Measurements from ENCODE around the gene SLC2A13.
"Not testable (repeated sequence)": the region's sequence is repeated elsewhere in the genome, so short reads cannot be mapped to it uniquely, and the experiment has no call there.

Gene SLC2A13

DNA sequence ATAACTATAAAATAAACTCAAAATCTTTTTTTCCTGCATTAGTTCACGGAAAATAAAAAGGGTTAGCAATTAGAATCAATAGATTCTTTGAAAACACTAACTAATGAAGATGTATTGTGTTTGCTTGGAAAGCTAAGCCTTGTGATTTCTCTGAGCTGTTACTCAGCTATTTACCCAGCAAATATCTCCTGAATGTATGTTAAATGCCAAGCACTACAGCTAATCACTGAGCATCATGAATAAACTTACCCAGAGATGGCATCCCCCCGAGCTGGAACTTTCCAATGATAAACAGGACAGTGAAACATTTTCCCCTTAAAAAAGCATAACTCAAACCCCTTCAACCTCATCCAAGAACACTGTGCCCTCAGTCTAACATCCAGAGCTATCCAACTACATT lies 71.2 kb downstream of the SLC2A13 start:
- no peak for DNase-seq (ENCODE audit: low spot score)

DNA sequence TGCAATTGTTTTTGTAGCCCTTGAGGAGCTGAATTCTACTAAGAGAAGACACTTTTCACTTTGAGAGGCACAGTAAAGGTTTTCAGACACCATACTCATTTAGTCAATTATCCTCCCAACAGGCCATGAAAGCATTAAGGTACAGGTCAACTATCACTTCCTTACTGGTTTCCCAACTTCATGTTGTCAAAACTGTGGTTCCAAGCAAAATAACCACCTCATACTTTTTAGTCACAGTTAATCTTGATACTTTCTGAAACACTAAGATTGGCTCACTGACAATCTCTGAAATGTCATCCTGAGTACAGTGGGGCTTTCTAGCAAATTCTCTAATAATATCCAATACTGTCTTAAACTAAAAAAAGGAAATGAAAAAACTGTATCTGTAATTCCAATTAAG lies 71.7 kb downstream of the SLC2A13 start:
- no peak for DNase-seq (ENCODE audit: low spot score)

DNA sequence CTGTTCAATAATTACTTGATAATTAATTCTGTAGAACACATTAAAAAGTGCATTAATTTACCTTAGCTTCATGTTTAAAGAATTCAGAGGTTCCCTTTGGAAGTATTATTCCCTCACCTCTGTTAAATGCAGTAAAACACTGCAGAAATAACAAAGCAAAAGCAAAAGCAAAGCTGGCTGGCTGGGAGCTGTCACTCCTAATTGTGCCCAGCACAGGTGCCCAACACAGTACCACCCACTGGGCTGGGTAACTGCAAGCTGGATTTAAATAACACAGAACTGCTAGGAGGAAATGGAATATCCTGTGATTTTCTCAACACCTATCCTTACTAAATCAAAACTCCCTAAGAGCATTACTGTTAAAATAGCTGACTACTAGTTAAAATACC lies 72.6 kb downstream of the SLC2A13 start:
- DNase-seq (ENCODE audit: low spot score): no peak

DNA sequence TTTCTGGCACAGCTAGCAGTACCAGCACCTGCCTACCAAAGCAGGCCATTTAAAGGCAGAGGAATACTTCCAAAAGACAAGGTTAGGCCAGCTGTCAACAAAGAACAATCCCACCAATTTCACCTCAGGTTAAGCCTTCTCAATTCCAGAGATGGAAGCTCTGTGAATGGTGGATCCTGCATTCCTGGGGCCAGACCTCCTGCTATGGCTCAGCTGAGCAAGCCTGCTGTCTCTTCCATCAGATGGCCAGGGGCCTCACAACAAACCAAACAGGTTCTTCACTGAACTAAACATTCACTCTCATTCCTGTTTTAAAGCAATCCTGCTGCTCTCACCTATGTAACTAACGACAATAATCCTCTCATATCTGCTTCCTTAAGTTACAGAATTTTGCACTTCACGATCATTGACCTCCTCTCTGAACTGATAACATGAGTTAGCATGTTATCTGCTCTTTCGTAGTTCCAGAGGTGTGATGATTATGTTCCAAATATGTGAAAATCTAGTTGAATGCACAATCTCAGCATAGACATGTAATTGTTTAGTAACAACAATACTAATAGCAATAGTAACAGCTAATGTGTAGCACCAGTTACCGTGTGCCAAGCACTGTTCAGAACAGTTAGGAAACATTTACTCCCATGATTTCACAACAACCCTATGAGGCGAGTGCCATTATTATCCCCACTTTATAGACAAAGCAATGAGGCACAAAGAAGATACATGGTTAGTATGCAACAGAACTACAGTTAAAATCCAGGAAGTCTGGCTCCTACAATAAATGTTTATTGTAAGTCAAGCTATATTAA lies 73.2 kb downstream of the SLC2A13 start:
- DNase-seq (ENCODE audit: low spot score): no peak

DNA sequence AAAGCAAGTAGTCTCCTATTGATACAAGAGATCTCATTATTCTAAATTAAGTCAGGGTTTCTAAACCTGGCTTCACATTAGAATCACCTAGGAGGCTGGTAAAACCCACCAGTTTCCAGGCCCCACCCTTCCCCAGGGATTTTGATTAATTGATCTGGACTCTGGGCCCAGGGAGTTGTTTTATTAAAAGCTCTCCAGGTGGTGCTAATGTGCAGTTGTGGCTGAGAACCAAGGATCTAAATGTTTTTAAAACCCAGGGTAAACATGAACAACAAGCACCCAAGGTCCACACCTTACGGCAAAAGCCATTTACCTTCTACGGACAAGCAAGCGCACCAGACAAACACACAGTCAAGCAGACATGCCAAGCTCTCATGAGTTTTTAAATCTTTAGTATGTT lies 73.9 kb downstream of the SLC2A13 start:
- DNase-seq (ENCODE audit: low spot score): no peak

DNA sequence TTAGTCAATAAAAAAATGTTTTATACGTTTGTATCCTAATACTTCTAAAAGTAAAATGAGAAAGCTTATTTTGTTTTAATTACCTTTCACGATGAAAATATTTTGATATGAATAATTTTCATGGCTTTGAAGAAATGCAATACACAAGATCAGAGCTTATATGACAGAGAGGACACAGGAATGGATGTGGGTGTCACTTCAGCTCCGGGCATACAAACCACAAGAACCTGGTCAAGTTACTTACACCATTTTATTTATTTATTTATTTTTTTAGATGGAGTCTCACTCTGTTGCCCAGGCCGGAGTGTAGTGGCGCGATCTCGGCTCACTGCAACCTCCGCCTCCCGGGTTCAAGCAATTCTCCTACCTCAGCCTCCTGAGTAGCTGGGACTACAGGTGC lies 74.9 kb downstream of the SLC2A13 start:
- not testable (repeated sequence) for DNase-seq (ENCODE audit: low spot score)

DNA sequence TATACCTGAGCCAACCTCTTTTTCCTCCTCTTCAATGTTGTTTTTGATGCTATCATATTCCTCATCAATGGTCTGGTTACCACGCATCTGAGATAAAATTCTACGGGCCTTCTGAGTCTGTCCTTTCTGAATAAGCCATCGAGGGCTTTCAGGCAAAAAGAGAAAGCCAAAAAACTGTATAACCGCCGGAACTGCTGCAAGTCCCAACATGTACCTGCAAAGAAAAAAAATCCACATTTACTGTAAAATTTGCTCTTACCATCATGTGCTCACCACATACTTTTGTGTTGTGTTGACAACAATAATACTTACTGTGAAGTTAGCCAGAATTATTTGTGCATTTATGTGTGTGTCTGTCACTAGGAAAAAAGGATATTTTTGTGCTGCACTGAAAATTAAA lies 77.6 kb downstream of the SLC2A13 start:
- DNase-seq (ENCODE audit: low spot score): no peak

DNA sequence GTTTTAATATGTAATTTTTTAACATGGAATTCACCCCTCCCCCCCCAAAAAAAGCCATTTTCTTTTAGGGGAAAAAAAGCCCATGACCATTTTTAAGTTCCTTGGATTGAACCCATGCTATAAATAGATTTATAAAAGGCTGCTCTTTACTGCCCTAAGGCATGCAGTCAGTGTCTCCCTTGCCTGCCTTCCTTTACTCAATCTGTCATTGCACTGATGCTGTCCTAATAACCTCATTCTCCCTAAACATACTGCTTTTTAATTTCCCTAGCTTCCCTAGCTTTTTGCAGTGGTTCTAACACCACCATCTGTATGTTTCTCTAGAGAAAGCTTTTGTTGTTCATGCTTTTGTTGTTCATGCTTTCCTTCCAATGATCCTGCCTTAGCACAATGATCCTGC lies 83.0 kb downstream of the SLC2A13 start:
- no peak for DNase-seq (ENCODE audit: low spot score)

DNA sequence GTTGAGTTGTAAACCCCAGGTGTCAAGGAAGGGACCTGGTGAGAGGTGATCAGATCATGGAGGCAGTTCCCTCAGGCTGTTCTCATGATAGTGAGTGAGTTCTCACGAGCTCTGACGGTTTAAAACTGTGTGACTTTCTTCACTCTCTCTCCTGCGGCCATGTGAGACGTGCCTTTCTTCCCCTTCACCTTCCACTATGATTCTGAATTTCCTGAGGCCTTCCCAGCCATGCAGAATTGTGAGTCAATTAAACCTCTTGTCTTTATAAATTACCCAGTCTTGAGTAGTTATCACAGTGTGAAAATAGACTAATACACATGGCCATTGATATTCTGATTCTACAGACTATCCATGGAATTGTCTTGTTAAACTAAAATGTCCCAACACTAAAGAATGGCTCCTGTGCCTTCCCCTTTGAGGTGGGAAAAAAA lies 85.6 kb downstream of the SLC2A13 start:
- no peak for DNase-seq (ENCODE audit: low spot score)

DNA sequence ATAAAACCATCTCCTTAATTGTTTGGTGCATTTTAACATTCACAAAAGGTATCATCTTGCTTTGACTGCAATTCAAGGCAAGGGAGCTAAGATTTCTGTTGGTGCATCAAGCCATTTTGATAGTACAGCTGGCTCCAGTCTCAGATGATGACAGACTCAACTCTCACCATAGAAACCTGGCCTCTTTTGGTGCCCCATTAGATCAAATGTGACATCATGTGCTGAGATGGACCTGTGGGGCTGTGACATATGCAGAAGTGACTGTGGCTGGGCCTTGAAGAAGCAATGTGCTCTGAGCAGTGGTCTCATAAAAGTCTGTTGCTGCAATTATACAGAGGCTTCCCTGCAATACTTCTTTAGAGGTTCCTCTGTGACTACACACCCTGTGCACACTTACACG lies 88.4 kb downstream of the SLC2A13 start:
- no peak for DNase-seq (ENCODE audit: low spot score)

DNA sequence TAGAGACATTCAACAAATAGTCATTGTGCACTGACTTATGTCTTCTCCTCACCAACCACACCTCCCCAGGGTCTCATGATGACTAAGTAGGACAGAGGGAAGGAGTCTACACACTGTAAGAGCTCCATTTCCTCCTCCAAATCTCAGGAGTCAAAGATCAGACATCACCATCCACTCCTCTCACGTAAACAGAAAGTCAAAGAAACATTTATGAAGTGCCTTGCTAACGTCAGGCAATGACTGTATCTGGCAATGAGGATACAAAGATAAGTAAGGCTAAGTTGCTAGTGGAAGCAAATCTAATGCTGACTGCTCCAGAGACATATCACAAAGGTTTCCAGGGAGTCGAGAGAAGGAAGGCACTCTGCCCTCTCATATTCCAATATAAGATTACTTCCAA lies 88.9 kb downstream of the SLC2A13 start:
- DNase-seq (ENCODE audit: low spot score): no peak

DNA sequence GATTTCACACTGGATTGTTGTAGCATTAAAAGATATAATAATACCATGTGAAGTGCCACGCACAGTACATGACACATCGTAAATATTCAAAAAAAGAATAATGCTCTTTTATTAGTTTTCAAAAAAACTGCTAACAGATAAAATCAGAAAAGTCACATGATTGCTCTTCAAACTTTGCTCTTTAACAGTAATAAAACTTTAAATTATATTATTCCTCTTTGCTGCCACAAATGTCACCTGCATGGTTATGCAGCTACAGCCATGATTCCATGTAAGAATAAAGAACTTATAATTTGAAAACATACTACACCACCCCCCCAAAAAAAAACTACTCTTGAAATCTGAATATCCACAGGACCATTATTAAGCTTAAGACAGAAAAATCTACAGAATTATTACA lies 90.0 kb downstream of the SLC2A13 start:
- DNase-seq (ENCODE audit: low spot score): no peak

DNA sequence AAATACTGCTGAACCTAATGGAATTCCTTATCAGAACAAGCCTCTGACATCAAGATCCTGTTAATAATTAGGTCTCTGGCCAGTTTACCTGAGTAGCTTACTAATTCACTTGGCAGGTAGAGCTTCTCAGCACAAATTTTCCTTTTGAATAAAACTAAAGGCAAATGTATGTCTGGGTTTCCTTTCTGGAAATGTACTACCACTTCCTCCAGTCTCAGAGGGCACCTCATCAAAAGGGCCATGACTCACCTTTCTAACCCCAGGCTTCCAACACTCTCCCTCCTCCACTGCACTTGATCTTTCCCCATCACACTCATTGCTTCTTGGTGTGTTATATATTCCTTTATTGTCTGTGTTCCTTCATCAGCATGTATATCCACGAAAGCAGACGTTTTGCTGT lies 90.5 kb downstream of the SLC2A13 start:
- DNase-seq (ENCODE audit: low spot score): no peak

DNA sequence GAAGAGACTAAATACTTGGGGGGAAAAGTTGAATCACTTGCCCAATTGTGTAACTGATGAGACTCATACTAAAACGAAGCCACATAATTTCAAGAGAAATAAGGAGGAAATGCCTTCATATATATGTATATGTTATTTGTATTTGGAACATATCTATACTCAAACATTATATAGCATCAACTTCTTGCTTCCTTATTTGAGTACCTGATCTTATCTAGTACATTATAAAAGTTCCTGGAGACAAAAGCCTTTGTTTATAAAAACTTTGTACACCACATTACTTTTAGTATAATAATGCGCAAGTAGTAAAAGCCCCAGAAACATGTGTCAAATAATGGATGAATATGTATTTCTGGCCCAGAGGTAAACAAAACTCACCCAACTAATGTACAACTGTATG lies 92.0 kb downstream of the SLC2A13 start:
- DNase-seq (ENCODE audit: low spot score): no peak

DNA sequence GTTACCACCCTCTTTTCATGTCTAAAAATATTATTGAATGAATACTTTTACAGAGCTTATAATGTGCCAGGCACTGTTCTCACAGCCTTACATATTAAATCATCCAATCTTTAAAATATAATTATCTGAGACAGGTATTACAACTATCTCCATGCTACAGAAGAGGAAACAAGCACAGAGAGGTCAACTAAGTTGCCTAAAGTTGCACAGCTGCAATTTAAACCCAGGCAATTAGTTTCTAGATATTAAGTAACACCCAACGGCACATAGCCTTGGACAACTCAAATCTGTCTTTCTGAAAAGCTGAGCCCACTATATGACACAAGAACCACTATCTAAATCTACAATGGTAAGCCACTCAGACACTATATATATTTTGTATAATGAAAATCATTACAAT lies 92.6 kb downstream of the SLC2A13 start:
- no peak for DNase-seq (ENCODE audit: low spot score)

DNA sequence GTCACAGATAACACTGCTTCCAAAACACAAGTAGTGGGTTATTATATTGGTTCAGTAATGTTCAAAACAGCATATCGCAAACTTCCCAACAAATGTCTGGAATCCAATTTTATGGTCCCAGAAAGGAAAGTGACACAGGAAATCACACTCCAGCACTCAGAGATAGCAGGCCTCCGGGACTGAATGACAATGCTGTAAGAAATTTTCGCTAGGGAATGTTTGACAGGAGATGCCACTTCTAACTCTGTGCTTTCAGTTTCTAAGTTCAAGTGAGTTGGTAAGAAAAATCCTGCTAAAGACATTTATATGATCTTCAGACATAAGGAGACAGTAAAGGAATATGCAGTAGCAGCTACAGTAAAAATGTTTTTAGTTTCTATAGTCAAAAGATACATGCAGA lies 93.2 kb downstream of the SLC2A13 start:
- no peak for DNase-seq (ENCODE audit: low spot score)

DNA sequence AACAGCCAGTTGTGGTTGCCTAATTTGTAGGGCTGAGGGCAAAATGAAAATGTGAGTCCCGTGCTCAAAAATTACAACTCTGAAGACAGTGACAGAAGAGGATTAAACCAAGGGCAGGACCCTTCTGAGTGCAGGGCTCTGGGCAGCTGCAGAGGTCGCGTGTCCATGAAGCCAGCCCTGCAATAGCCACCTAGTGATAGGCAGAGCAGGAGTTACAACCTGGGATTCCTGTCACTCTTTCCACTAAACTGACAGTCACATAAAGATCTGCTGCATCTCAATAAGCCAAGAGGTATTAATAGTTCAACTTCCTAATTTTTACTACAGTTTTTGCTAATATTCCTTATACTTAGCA lies 94.1 kb downstream of the SLC2A13 start:
- no peak for DNase-seq (ENCODE audit: low spot score)

DNA sequence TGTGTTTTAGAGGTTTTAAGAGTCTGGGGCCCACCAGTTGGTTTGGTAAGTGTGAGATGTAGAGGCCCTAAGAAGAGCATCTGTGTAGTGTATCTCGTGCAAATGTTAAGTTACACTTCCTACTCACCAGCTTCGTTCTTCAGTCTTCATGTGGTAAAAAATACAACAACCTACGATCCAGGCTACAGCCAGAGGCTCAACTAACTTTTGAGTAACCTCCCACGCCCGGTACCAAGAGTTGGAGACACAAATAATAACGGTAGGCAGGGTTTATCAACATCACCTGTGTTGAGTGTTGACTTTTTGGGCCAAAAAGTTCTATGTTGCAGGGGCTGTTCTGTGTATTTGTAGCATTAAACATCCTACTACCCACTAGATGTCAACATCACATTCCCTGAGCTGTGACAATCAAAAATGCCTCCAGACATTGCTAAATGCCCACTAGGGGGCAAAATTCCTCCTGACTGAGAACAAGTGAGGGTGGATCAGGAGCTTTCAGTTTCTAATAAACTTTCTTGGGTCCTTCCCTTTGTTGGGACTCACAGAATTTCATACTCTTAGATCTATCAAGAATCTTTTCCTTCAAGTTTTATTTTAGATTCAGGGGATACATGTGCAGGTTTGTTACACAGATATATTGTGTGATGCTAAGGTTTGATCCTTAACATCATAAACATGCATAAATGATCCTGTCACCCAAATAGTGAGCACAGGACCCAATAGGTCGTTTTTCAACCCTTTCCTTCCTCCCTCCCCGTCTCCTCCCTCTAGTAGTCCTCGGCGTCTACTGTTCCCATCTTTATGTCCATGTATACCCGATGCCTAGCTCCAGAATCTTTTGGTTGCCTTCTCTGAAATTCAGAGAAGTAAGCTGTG lies 94.7 kb downstream of the SLC2A13 start:
- peak; percentile 86 for DNase-seq (ENCODE audit: low spot score)

DNA sequence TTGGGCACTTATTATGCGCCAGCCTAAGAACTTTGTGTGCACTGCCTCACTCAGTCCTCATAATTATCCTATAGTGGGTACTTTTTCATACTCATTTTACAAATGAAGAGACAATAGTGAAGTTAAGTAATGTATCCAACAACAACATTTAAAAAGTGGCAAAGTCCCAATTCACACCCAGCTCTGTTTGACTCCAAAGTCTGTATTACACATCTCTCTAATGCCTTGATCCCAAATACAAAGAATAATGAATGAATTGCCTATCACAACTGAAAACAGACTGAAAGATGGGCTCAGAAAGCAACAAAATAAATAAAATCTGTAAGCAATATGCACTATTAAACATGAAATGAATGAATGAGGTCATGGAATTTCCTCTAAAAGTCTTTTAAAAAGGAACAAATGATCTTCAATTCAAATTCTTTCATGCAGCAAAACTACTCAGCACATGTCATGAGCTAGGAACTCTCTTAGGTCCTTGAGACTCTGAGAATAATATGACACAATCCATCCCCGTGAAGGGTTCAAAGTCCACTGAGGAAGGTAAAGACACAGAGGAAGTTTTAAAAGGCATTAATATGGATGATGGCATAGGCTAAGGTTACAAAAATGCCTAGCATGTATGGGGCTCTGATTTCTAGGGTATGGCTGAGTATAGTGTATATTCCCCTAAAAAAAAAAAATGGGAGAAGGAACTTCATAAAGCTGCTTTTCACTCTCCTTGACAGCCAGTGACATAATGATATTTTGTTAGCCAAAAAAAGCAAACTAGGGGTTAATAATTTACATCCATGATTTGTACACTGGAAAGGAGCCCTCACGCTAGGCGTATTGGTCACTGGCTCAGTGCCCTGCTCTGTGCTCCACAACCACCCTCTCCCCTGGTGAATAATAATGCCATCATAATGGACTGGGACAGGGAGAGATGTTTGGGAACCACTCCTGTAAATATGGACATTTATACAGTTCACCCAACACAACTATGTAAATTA lies 103.4 kb downstream of the SLC2A13 start:
- DNase-seq (ENCODE audit: low spot score): no peak

DNA sequence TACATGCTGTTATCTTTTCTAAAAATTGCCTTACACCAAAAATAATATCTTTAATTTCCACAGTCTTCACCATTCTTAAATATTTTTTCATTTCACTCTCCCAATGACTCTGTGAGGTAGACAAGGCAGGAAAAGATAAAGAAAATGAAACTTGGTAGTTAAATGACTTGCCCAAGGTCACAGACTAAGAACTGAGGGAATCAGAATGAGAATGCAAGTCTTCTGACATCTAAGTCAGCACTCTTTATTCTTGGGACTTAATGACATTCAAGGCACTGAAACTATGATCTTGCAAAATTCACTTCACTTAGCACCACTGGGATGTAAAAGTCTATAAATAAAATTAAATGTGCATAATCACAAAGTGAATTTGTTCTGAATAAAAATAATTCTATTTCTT lies 104.5 kb downstream of the SLC2A13 start:
- DNase-seq (ENCODE audit: low spot score): no peak

DNA sequence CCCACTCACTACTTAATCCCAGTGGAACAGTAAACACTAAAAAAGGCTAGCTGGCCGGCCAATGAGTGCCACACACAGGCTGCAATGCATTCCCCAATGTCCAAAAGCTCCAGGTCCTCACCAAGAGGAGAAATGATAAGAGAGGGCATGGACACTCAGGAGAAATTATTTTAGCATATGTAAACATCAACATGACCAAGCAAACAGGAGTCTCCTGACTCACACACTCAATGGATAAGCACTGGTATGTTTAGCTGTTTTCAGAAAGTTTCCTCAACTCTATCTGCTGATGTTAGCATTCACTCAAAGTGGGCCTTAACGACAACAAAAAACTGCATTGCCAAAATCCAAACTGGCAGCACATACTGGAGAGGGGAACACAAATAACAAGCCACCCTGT lies 105.0 kb downstream of the SLC2A13 start:
- DNase-seq (ENCODE audit: low spot score): no peak

DNA sequence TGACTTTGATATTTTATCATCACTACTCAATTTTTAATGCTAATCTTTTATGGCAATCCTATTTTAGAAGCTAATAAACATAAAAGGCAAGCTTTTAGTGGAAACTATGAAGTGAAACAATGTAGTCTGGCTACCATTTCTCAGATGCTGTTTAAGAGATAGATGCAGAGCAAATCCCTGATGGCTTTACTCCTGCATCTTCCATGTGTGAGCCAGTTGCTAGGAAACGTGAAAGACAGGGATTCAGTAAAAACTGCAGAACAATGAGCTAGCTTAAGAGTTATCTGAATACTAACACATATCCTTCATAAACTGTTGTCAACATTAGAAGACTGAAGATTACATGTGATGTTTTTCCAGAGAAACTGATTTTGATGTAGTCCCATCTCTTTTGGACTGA lies 112.6 kb downstream of the SLC2A13 start:
- DNase-seq (ENCODE audit: low spot score): no peak
